GM19351 (cell line): ENCODE measurements around the gene BRMS1L.

ENCODE experiments used
- ATAC-seq: cut with Tn5 transposase; IDR thresholded peaks from one replicate; pipeline ENCODE4 v1.9.1; 2021; ENCODE audit warnings: mild to moderate bottlenecking, moderate library complexity; ENCODE audit not compliant: unreplicated experiment

BRMS1L gene

DNA sequence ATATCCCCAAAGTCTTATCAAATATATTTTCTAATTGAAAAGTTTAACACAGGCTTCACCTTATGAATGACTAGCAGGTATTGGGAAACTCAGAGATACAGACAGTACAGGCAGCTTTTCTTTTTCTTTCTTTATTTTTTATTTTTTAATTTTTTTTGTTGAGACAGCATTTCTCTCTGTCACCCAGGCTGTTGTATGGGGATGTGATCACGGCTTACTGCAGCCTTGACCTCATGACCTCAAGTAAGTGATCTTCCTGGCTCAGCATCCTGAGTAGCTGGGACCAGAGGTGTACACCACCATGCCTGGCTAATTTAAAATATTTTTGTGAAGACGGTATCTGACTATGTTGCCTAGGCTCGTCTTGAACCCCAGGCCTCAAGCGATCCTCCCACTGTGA, 85.0 kb downstream of the BRMS1L start:
- ATAC-seq, result no peak

- ATAC-seq, result no peak
Observed at GRCh38 chr14:35915185-35915584, 89.0 kb downstream of the BRMS1L start.

GRCh38 chr14:35915775-35916174, 89.6 kb downstream of the BRMS1L start:
- ATAC-seq, result no peak
